GM18508 (cell line): ENCODE results near the gene MCCC2.

Experiments used
- ATAC-seq: cut with Tn5 transposase; IDR thresholded peaks from one replicate; pipeline ENCODE4 v1.9.1; 2021; ENCODE audit warnings: moderate number of reproducible peaks; ENCODE audit not compliant: insufficient read depth, unreplicated experiment

MCCC2 gene

DNA sequence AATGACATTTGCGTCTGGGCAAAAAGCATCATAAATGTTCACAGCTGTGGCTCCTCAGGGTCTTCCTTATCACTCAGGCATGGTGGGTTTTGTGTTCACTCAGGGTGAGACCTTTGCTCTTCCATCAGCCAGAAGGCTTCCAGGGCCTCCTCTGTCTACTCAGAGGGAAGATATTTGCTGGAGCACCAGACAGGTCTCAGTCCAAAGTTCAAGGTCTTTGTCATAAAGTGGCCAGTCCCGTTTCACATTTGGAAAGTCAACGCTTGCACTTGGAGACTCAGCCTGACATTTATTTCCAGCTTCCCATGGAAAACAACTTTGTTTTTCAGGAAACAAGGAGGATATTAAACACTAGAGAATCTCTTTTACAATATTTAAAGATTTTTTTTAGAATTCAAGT is 119.8 kb downstream of the MCCC2 start:
- ATAC-seq, result no peak
